ENCODE data around the gene DZIP1. TPM values are rescaled to one million over a fixed set of nuclear protein-coding genes. Genes with fewer than 3 reads are reported as not detected.
A peak's percentile ranks its signal among the peaks of the same experiment; 100 is the strongest.
"Not testable (repeated sequence)": the region's sequence is repeated elsewhere in the genome, so short reads cannot be mapped to it uniquely, and the experiment has no call there.

DZIP1 gene
- total RNA-seq, 2 donors from 2014 or later: 0.29 TPM; not detected in 1

GRCh38 chr13:95585867-95586266 lies 58.6 kb downstream of the DZIP1 start:
- no peak overlapping the region for H3K27ac Mint-ChIP-seq
- DNase-seq (ENCODE audit: low spot score in 2 of 2): no peak

GRCh38 chr13:95579303-95579702 lies 65.2 kb downstream of the DZIP1 start:
- no peaks in the 10 kb centered on the region for H3K9me3 Mint-ChIP-seq
- peak in 1 of 2 donors; percentile 92 for ATAC-seq
- H3K27ac Mint-ChIP-seq: no peak overlapping the region
- no peak for DNase-seq (ENCODE audit: low spot score in 2 of 2)
- no peaks in the 10 kb centered on the region for H3K36me3 Mint-ChIP-seq

More at GRCh38 chr13:95585867-95586266, 58.6 kb downstream of the DZIP1 start:
- H3K9me3 Mint-ChIP-seq: no peaks in the 10 kb centered on the region
- no peak for ATAC-seq
- no peaks in the 10 kb centered on the region for H3K36me3 Mint-ChIP-seq

GRCh38 chr13:95573221-95573620 lies 71.3 kb downstream of the DZIP1 start:
- H3K27ac Mint-ChIP-seq: no peak overlapping the region
- no peaks in the 10 kb centered on the region for H3K36me3 Mint-ChIP-seq
- DNase-seq (ENCODE audit: low spot score in 2 of 2) (no peak), ATAC-seq (no peak)
- H3K9me3 Mint-ChIP-seq: no peaks in the 10 kb centered on the region

GRCh38 chr13:95571941-95572340 lies 72.6 kb downstream of the DZIP1 start:
- Mint-ChIP-seq H3K9me3 (no peaks in the 10 kb centered on the region), H3K36me3 (no peaks in the 10 kb centered on the region), H3K27ac (no peak overlapping the region)
- DNase-seq (ENCODE audit: low spot score in 2 of 2) (no peak), ATAC-seq (no peak)

- H3K9me3 Mint-ChIP-seq: peaks cover 0 to 5% of the 10 kb centered on the region in 2 donors
- no peak for ATAC-seq
- H3K27ac Mint-ChIP-seq: no peak overlapping the region
- H3K36me3 Mint-ChIP-seq: peaks cover 0 to 10% of the 10 kb centered on the region in 2 donors
- DNase-seq (ENCODE audit: low spot score in 2 of 2): no peak
These were observed 74.5 kb downstream of the DZIP1 start for GRCh38 chr13:95570016-95570415.

GRCh38 chr13:95568131-95568530 lies 76.4 kb downstream of the DZIP1 start:
- Mint-ChIP-seq H3K36me3 (peaks cover 0 to 10% of the 10 kb centered on the region in 2 donors), H3K27ac (no peak overlapping the region), H3K9me3 (peaks cover 0 to 5% of the 10 kb centered on the region in 2 donors)
- ATAC-seq (no peak), DNase-seq (ENCODE audit: low spot score in 2 of 2) (no peak)

GRCh38 chr13:95565758-95566157 lies 78.7 kb downstream of the DZIP1 start:
- H3K36me3 Mint-ChIP-seq: peaks cover 0 to 10% of the 10 kb centered on the region in 2 donors
- ATAC-seq; DNase-seq (ENCODE audit: low spot score in 2 of 2); H3K9me3 Mint-ChIP-seq; H3K27ac Mint-ChIP-seq: not testable (repeated sequence)

- Mint-ChIP-seq H3K27ac (no peak overlapping the region), H3K36me3 (peaks cover 0 to 10% of the 10 kb centered on the region in 2 donors), H3K9me3 (peaks cover 0 to 5% of the 10 kb centered on the region in 2 donors)
- no peak for DNase-seq (ENCODE audit: low spot score in 2 of 2)
- ATAC-seq: no peak
These were observed 79.7 kb downstream of the DZIP1 start for GRCh38 chr13:95564733-95565291.

- DNase-seq (ENCODE audit: low spot score in 2 of 2): no peak
- peaks cover 0 to 10% of the 10 kb centered on the region in 2 donors for H3K36me3 Mint-ChIP-seq
- no peak overlapping the region for H3K27ac Mint-ChIP-seq
- ATAC-seq: no peak
- H3K9me3 Mint-ChIP-seq: peaks cover 0 to 5% of the 10 kb centered on the region in 2 donors
These were observed 80.4 kb downstream of the DZIP1 start for GRCh38 chr13:95564091-95564490.

GRCh38 chr13:95560387-95560786 lies 84.1 kb downstream of the DZIP1 start:
- DNase-seq (ENCODE audit: low spot score in 2 of 2): no peak
- Mint-ChIP-seq H3K9me3 (no peaks in the 10 kb centered on the region), H3K36me3 (no peaks in the 10 kb centered on the region), H3K27ac (no peak overlapping the region)
- no peak for ATAC-seq

GRCh38 chr13:95559100-95559499 lies 85.4 kb downstream of the DZIP1 start:
- DNase-seq (ENCODE audit: low spot score in 2 of 2) (no peak), ATAC-seq (no peak)
- Mint-ChIP-seq H3K27ac (no peak overlapping the region), H3K9me3 (no peaks in the 10 kb centered on the region), H3K36me3 (peaks cover 0 to 3% of the 10 kb centered on the region in 2 donors)

- no peak overlapping the region for H3K27ac Mint-ChIP-seq
- no peaks in the 10 kb centered on the region for H3K9me3 Mint-ChIP-seq
- DNase-seq (ENCODE audit: low spot score in 2 of 2) (no peak), ATAC-seq (no peak)
- peaks cover 0 to 4% of the 10 kb centered on the region in 2 donors for H3K36me3 Mint-ChIP-seq
These were observed 87.5 kb downstream of the DZIP1 start for GRCh38 chr13:95557013-95557412.

- ATAC-seq: no peak
These were observed 90.7 kb downstream of the DZIP1 start for GRCh38 chr13:95553581-95554385.

GRCh38 chr13:95552539-95553441 lies 91.7 kb downstream of the DZIP1 start, which contains the start of gene CLDN10:
TSS of gene CLDN10 (plus strand) at chr13:95552720. CDS start at chr13:95552754, 34 bp downstream.
- peak in 1 of 2 donors; percentile 8 for DNase-seq (ENCODE audit: low spot score in 2 of 2)
- peaks cover 0 to 12% of the 10 kb centered on the region in 2 donors for H3K36me3 Mint-ChIP-seq
- H3K9me3 Mint-ChIP-seq: no peaks in the 10 kb centered on the region
- no peak within 1 kb of the TSS for H3K27ac Mint-ChIP-seq
- ATAC-seq: peak in 1 of 2 donors; percentile 53

More at GRCh38 chr13:95553581-95554385, 90.7 kb downstream of the DZIP1 start:
- peaks cover 0 to 12% of the 10 kb centered on the region in 2 donors for H3K36me3 Mint-ChIP-seq
- peak in 1 of 2 donors; percentile 4 for DNase-seq (ENCODE audit: low spot score in 2 of 2)
- no peaks in the 10 kb centered on the region for H3K9me3 Mint-ChIP-seq
- no peak overlapping the region for H3K27ac Mint-ChIP-seq

- no peak for ATAC-seq
- Mint-ChIP-seq H3K27ac (no peak overlapping the region), H3K36me3 (peaks cover 0 to 12% of the 10 kb centered on the region in 2 donors), H3K9me3 (no peaks in the 10 kb centered on the region)
- DNase-seq (ENCODE audit: low spot score in 2 of 2): no peak
These were observed 92.3 kb downstream of the DZIP1 start for GRCh38 chr13:95552208-95552538.

- DNase-seq (ENCODE audit: low spot score in 2 of 2) (no peak), ATAC-seq (no peak)
- Mint-ChIP-seq H3K27ac (no peak overlapping the region), H3K36me3 (peaks cover 0 to 8% of the 10 kb centered on the region in 2 donors), H3K9me3 (no peaks in the 10 kb centered on the region)
These were observed 96.9 kb downstream of the DZIP1 start for GRCh38 chr13:95547531-95548167.
